Neural progenitor cell (in vitro differentiated cells): ENCODE results near the gene HMX1. TPM values are rescaled to one million over a fixed set of nuclear protein-coding genes. Genes with fewer than 3 reads are reported as not detected.

Experiments used
- DNase-seq: peaks from one replicate; pipeline ENCODE4 v3.0.0-alpha.2; 2016; ENCODE audit warnings: low spot score
- H2AFZ ChIP-seq: fragments of 200-600 bp; sonication (generic); replicated peaks from 2 replicates; pipeline ENCODE4 v1.6.1; 2016; ENCODE audit warnings: antibody characterized with exemption
- H3F3A ChIP-seq: fragments of 200-600 bp; sonication (generic); 2 replicates; pipeline ENCODE4 v1.6.1; 2016; ENCODE audit warnings: antibody characterized with exemption, low read depth
- H3K27ac ChIP-seq: fragments of 200-600 bp; sonication (generic); 2 replicates; pipeline ENCODE4 v1.5.1; 2016; ENCODE audit warnings: mild to moderate bottlenecking
- H3K27me3 ChIP-seq: fragments of 200-600 bp; sonication (generic); 2 replicates; pipeline ENCODE4 v1.6.1; 2016; ENCODE audit warnings: mild to moderate bottlenecking, moderate library complexity
- H3K36me3 ChIP-seq: fragments of 200-600 bp; sonication (generic); 2 replicates; pipeline ENCODE4 v1.5.1; 2016
- H3K4me1 ChIP-seq: fragments of 200-600 bp; sonication (generic); 2 replicates; pipeline ENCODE4 v1.6.1; 2016; ENCODE audit warnings: mixed run types
- H3K4me2 ChIP-seq: fragments of 200-600 bp; sonication (generic); 2 replicates; pipeline ENCODE4 v1.6.1; 2016
- H3K4me3 ChIP-seq: fragments of 200-600 bp; sonication (generic); 2 replicates; pipeline ENCODE4 v1.5.1; 2016
- H3K79me2 ChIP-seq: fragments of 200-600 bp; sonication (generic); 2 replicates; pipeline ENCODE4 v1.6.1; 2016; ENCODE audit warnings: low read depth
- H3K9ac ChIP-seq: fragments of 200-600 bp; sonication (generic); 2 replicates; pipeline ENCODE4 v1.6.1; 2016
- H3K9me3 ChIP-seq: fragments of 200-600 bp; sonication (generic); 2 replicates; pipeline ENCODE4 v1.5.1; 2016; ENCODE audit warnings: low read depth
- H4K20me1 ChIP-seq: fragments of 200-600 bp; sonication (generic); 2 replicates; pipeline ENCODE4 v1.6.1; 2016; ENCODE audit warnings: low read depth
- H3K27ac Mint-ChIP-seq: 3 replicates; pipeline ENCODE4 v1.8.0; 2021; ENCODE audit warnings: mixed read lengths
- H3K27me3 Mint-ChIP-seq: 2 replicates; pipeline ENCODE4 v1.8.0; 2022; ENCODE audit warnings: low read depth, mild to moderate bottlenecking, inconsistent platforms, moderate library complexity, mixed read lengths; ENCODE audit not compliant: insufficient read depth
- H3K36me3 Mint-ChIP-seq: 3 replicates; pipeline ENCODE4 v1.8.0; 2021; ENCODE audit warnings: mixed read lengths
- H3K4me1 Mint-ChIP-seq: 3 replicates; pipeline ENCODE4 v1.8.0; 2021; ENCODE audit warnings: mixed read lengths
- H3K4me3 Mint-ChIP-seq: 3 replicates; pipeline ENCODE4 v1.8.0; 2021; ENCODE audit warnings: mild to moderate bottlenecking, moderate library complexity, mixed read lengths
- H3K9me3 Mint-ChIP-seq: 3 replicates; pipeline ENCODE4 v1.8.0; 2020; ENCODE audit warnings: mixed read lengths
- CTCF ChIP-seq: fragments of 200-600 bp; sonication (generic); IDR thresholded peaks from 2 replicates; pipeline ENCODE4 v1.5.1; 2017; ENCODE audit warnings: antibody characterized with exemption, mild to moderate bottlenecking
- EZH2 ChIP-seq: fragments of 200-600 bp; sonication (generic); IDR thresholded peaks from 2 replicates; pipeline ENCODE4 v1.6.1; 2017; ENCODE audit warnings: antibody characterized with exemption, mild to moderate bottlenecking, moderate library complexity
- EZH2phosphoT487 ChIP-seq: fragments of 200-600 bp; sonication (generic); IDR thresholded peaks from 2 replicates; pipeline ENCODE4 v1.6.1; 2017; ENCODE audit warnings: antibody characterized with exemption
- total RNA-seq: library from RNA; depleted of rRNA; stranded (reverse); fragments of >200 nt; gene quantifications from 2 replicates; pipeline ENCODE4 v1.2.3, GENCODE V29; 2015; ENCODE audit warnings: low replicate concordance

Gene HMX1
- total RNA-seq = 0.19 TPM in 1 of 2 replicates, not detected in the other

GRCh38 chr4:8871417-8872401 lies at the start of gene HMX1:
HMX1 (minus strand) TSS chr4:8871839; CDS start chr4:8871614, 225 bp downstream.
- Histone ChIP-seq H3K4me2 (peak within 1 kb of the TSS; percentile 78), H3K27me3 (peaks cover 100% of the 10 kb centered on the region), H3K9ac (no peak within 1 kb of the TSS), H3K9me3 (no peaks in the 10 kb centered on the region), H3K79me2 (no peaks in the 10 kb centered on the region), H2AFZ (no peak within 1 kb of the TSS), H3K4me1 (peaks cover 12% of the 10 kb centered on the region), H3K27ac (no peak within 1 kb of the TSS), H3K36me3 (no peaks in the 10 kb centered on the region), H3K4me3 (peak within 1 kb of the TSS; percentile 40), H3F3A (peaks cover 3% of the 10 kb centered on the region), H4K20me1 (peaks cover 87% of the 10 kb centered on the region)
- peak; percentile 88 for DNase-seq
- H3K27ac Mint-ChIP-seq = no peak within 1 kb of the TSS
- peaks cover 77% of the 10 kb centered on the region for H3K27me3 Mint-ChIP-seq
- peaks cover 15% of the 10 kb centered on the region for H3K4me1 Mint-ChIP-seq
- H3K36me3 Mint-ChIP-seq = no peaks in the 10 kb centered on the region
- H3K4me3 Mint-ChIP-seq = peak within 1 kb of the TSS; percentile 85
- no peaks in the 10 kb centered on the region for H3K9me3 Mint-ChIP-seq
- peak; percentile 8 for TF ChIP-seq EZH2phosphoT487
- peak; percentile 80 for TF ChIP-seq EZH2
- TF ChIP-seq CTCF = no peak

GRCh38 chr4:8920969-8921368 lies 49.3 kb upstream of the HMX1 start:
- peaks cover 8% of the 10 kb centered on the region for H3K9me3 Mint-ChIP-seq
- peaks cover 35% of the 10 kb centered on the region for H3K27me3 ChIP-seq
- no peak overlapping the region for H3K27ac ChIP-seq
- no peak overlapping the region for H3K4me3 ChIP-seq
- H3K9me3 ChIP-seq = no peaks in the 10 kb centered on the region
- H3K79me2 ChIP-seq = no peaks in the 10 kb centered on the region
- H3K4me2 ChIP-seq = no peak overlapping the region
- TF ChIP-seq CTCF (no peak), EZH2 (no peak), EZH2phosphoT487 (no peak)
- no peak overlapping the region for H2AFZ ChIP-seq
- H3K9ac ChIP-seq = no peak overlapping the region
- H3K4me3 Mint-ChIP-seq = no peak overlapping the region
- H3K36me3 ChIP-seq = no peaks in the 10 kb centered on the region
- H3F3A ChIP-seq = no peaks in the 10 kb centered on the region
- H4K20me1 ChIP-seq = no peaks in the 10 kb centered on the region
- no peaks in the 10 kb centered on the region for H3K4me1 ChIP-seq
- no peaks in the 10 kb centered on the region for H3K36me3 Mint-ChIP-seq
- no peak for DNase-seq
- H3K27ac Mint-ChIP-seq = no peak overlapping the region
- no peaks in the 10 kb centered on the region for H3K4me1 Mint-ChIP-seq
- peaks cover 9% of the 10 kb centered on the region for H3K27me3 Mint-ChIP-seq

- Mint-ChIP-seq H3K27ac (no peak overlapping the region), H3K36me3 (no peaks in the 10 kb centered on the region), H3K4me3 (peak overlapping the region; percentile 15), H3K9me3 (peaks cover 8% of the 10 kb centered on the region), H3K27me3 (peaks cover 9% of the 10 kb centered on the region), H3K4me1 (no peaks in the 10 kb centered on the region)
- no peaks in the 10 kb centered on the region for H3K9me3 ChIP-seq
- H4K20me1 ChIP-seq = no peaks in the 10 kb centered on the region
- no peaks in the 10 kb centered on the region for H3F3A ChIP-seq
- H3K4me3 ChIP-seq = no peak overlapping the region
- peaks cover 39% of the 10 kb centered on the region for H3K27me3 ChIP-seq
- no peaks in the 10 kb centered on the region for H3K79me2 ChIP-seq
- H2AFZ ChIP-seq = no peak overlapping the region
- no peak overlapping the region for H3K9ac ChIP-seq
- H3K27ac ChIP-seq = no peak overlapping the region
- no peaks in the 10 kb centered on the region for H3K36me3 ChIP-seq
- TF ChIP-seq CTCF (no peak), EZH2phosphoT487 (no peak), EZH2 (no peak)
- DNase-seq = no peak
- no peaks in the 10 kb centered on the region for H3K4me1 ChIP-seq
- H3K4me2 ChIP-seq = no peak overlapping the region
Measured at GRCh38 chr4:8920289-8920965, 48.8 kb upstream of the HMX1 start.
